IPS DF 6.9 (cell line): ENCODE results near the gene MTA1.

Experiments
- DNase-seq: peaks from one replicate; pipeline ENCODE4 v3.0.0-alpha.2; 2013; ENCODE audit warnings: low read depth, low spot score
- H3K27ac ChIP-seq: one replicate; pipeline ENCODE4 v1.5.1; 2013; ENCODE audit warnings: low read length, control low read depth
- H3K27me3 ChIP-seq: 2 replicates; pipeline ENCODE4 v1.6.1; 2013; ENCODE audit warnings: mild to moderate bottlenecking, low read length; ENCODE audit not compliant: control insufficient read depth, insufficient read depth
- H3K36me3 ChIP-seq: 2 replicates; pipeline ENCODE4 v1.6.1; 2013; ENCODE audit warnings: low read length; ENCODE audit not compliant: control insufficient read depth, insufficient read depth
- H3K4me1 ChIP-seq: 2 replicates; pipeline ENCODE4 v1.6.1; 2013; ENCODE audit warnings: low read length; ENCODE audit not compliant: control insufficient read depth, insufficient read depth
- H3K4me3 ChIP-seq: 2 replicates; pipeline ENCODE4 v1.5.1; 2013; ENCODE audit warnings: mild to moderate bottlenecking, low read length
- H3K9me3 ChIP-seq: 2 replicates; pipeline ENCODE4 v1.6.1; 2013; ENCODE audit warnings: low read length, inconsistent platforms; ENCODE audit not compliant: control insufficient read depth, insufficient read depth
- WGBS: extraction: QIAGEN DNeasy Blood & Tissue Kit; methylation state at CpG from one replicate; pipeline ENCODE4 v1.1.7; 2013; ENCODE audit warnings: mixed read lengths, missing lambda C conversion rate; ENCODE audit not compliant: insufficient read length, insufficient coverage; 5-methylcytosine and 5-hydroxymethylcytosine counted together

The MTA1 gene

GRCh38 chr14:105503296-105503640 lies 83.6 kb downstream of the MTA1 start:
- no peak for DNase-seq
- WGBS, result no CpG with 5 or more reads among the region's 7 CpGs
- H3K4me1 ChIP-seq, result no peaks in the 10 kb centered on the region; the same call in 1 of the 2 replicates

GRCh38 chr14:105503935-105504692 lies 84.5 kb downstream of the MTA1 start:
- WGBS, result no CpG with 5 or more reads among the region's 29 CpGs
- H3K36me3 ChIP-seq, result no peaks in the 10 kb centered on the region; the same call in 1 of the 2 replicates
- no peaks in the 10 kb centered on the region for H3K27me3 ChIP-seq
- peaks cover 2% of the 10 kb centered on the region; the same call in 1 of the 2 replicates for H3K9me3 ChIP-seq
- no peak overlapping the region for H3K27ac ChIP-seq
- H3K4me1 ChIP-seq, result no peaks in the 10 kb centered on the region; the same call in 1 of the 2 replicates
- no peak for DNase-seq
- H3K4me3 ChIP-seq, result no peak overlapping the region

More at GRCh38 chr14:105503296-105503640, 83.6 kb downstream of the MTA1 start:
- no peak overlapping the region for H3K27ac ChIP-seq
- H3K9me3 ChIP-seq, result no peaks in the 10 kb centered on the region; the same call in 1 of the 2 replicates
- no peaks in the 10 kb centered on the region; the same call in 1 of the 2 replicates for H3K36me3 ChIP-seq
- H3K27me3 ChIP-seq, result no peaks in the 10 kb centered on the region
- H3K4me3 ChIP-seq, result no peak overlapping the region

GRCh38 chr14:105505101-105505500 lies 85.5 kb downstream of the MTA1 start:
- WGBS, result no CpG with 5 or more reads among the region's 16 CpGs
- Histone ChIP-seq H3K4me3 (no peak overlapping the region), H3K9me3 (peaks cover 2% of the 10 kb centered on the region; the same call in 1 of the 2 replicates)

GRCh38 chr14:105507247-105507646 lies 87.6 kb downstream of the MTA1 start:
- no peaks in the 10 kb centered on the region for H3K27me3 ChIP-seq
- H3K4me3 ChIP-seq, result no peak overlapping the region
- H3K4me1 ChIP-seq, result no peaks in the 10 kb centered on the region
- peaks cover 2% of the 10 kb centered on the region; the same call in 1 of the 2 replicates for H3K9me3 ChIP-seq
- H3K36me3 ChIP-seq, result no peaks in the 10 kb centered on the region; the same call in 1 of the 2 replicates
- no peak overlapping the region for H3K27ac ChIP-seq
- DNase-seq, result no peak
- WGBS, result no CpG with 5 or more reads among the region's 17 CpGs

More at GRCh38 chr14:105505101-105505500, 85.5 kb downstream of the MTA1 start:
- DNase-seq, result no peak
- Histone ChIP-seq H3K27ac (no peak overlapping the region), H3K4me1 (no peaks in the 10 kb centered on the region; the same call in 1 of the 2 replicates), H3K36me3 (no peaks in the 10 kb centered on the region; the same call in 1 of the 2 replicates), H3K27me3 (no peaks in the 10 kb centered on the region)

- Histone ChIP-seq H3K4me1 (no peaks in the 10 kb centered on the region), H3K4me3 (no peak overlapping the region), H3K9me3 (peaks cover 2% of the 10 kb centered on the region; the same call in 1 of the 2 replicates), H3K27me3 (no peaks in the 10 kb centered on the region), H3K36me3 (no peaks in the 10 kb centered on the region; the same call in 1 of the 2 replicates), H3K27ac (no peak overlapping the region)
- no CpG with 5 or more reads among the region's 16 CpGs for WGBS
- no peak for DNase-seq
Measured at GRCh38 chr14:105508069-105508468, 88.4 kb downstream of the MTA1 start.

- DNase-seq, result no peak
- no peak overlapping the region for H3K4me3 ChIP-seq
- no peaks in the 10 kb centered on the region for H3K4me1 ChIP-seq
- H3K36me3 ChIP-seq, result no peaks in the 10 kb centered on the region; the same call in 1 of the 2 replicates
- H3K9me3 ChIP-seq, result peaks cover 3% of the 10 kb centered on the region
- no peaks in the 10 kb centered on the region for H3K27me3 ChIP-seq
- no peak overlapping the region for H3K27ac ChIP-seq
- WGBS, result no CpG with 5 or more reads among the region's 12 CpGs
Measured at GRCh38 chr14:105508601-105509000, 89.0 kb downstream of the MTA1 start.

- Histone ChIP-seq H3K4me3 (no peak overlapping the region), H3K4me1 (no peaks in the 10 kb centered on the region), H3K27me3 (no peaks in the 10 kb centered on the region), H3K36me3 (no peaks in the 10 kb centered on the region), H3K9me3 (peaks cover 3% of the 10 kb centered on the region), H3K27ac (no peak overlapping the region)
- no CpG with 5 or more reads among the region's 5 CpGs for WGBS
- DNase-seq, result no peak
Measured at GRCh38 chr14:105517096-105517495, 97.5 kb downstream of the MTA1 start.

- no CpG with 5 or more reads among the region's 14 CpGs for WGBS
- no peaks in the 10 kb centered on the region for H3K36me3 ChIP-seq
- no peak for DNase-seq
- no peaks in the 10 kb centered on the region for H3K27me3 ChIP-seq
- no peak overlapping the region for H3K27ac ChIP-seq
- no peaks in the 10 kb centered on the region for H3K4me1 ChIP-seq
- H3K4me3 ChIP-seq, result no peak overlapping the region
- H3K9me3 ChIP-seq, result peaks cover 2% of the 10 kb centered on the region
Measured at GRCh38 chr14:105519946-105520698, 100.5 kb downstream of the MTA1 start.
